HCT116 (cell line): ENCODE data around the gene GDNF. TPM values are rescaled to one million over a fixed set of nuclear protein-coding genes. Genes with fewer than 3 reads are reported as not detected.

ENCODE experiments used
- ATAC-seq: fragments of 200-7000 bp; cut with Tn5 transposase; 2 replicates; pipeline ENCODE4 v1.9.1; 2020; ENCODE audit warnings: mild to moderate bottlenecking, moderate library complexity
- BruUV-seq: library from RNA; stranded (reverse); fragments of 400-500 nt; replicated peaks from 2 replicates; lab custom pipeline; 2021; lab: Mats Ljungman, UMichigan
- CTCF ChIA-PET: fragments of 300-600 bp; sonication (Branson Sonifier 250); formaldehyde crosslinking; loops from one replicate; lab custom pipeline; 2021; ENCODE audit warnings: antibody characterized with exemption; lab: Charles Lee
- POLR2A ChIA-PET: fragments of 300-600, 350-600 bp; sonication (Branson Sonifier 250); formaldehyde crosslinking; loops from one replicate; lab custom pipeline; 2021; ENCODE audit warnings: antibody characterized with exemption; lab: Charles Lee
- RAD21 ChIA-PET, 2 experiments: fragments of 300-600 bp; sonication (Branson Sonifier 250); formaldehyde crosslinking; loops; one replicate each; lab custom pipeline; 2023; ENCODE audit warnings: low total read pairs in 2 of 2; ENCODE audit not compliant: uncharacterized antibody in 2 of 2, unreplicated experiment in 2 of 2, low non-redundant PET in 1 of 2; lab: Charles Lee
- DNase-seq: peaks from one replicate; pipeline ENCODE4 v3.0.0-alpha.2; 2010; ENCODE audit warnings: low read depth, low spot score
- H2AFZ ChIP-seq: fragments of 200-600 bp; shearing (Covaris generic), sonication (generic); 2 replicates; pipeline ENCODE4 v1.6.1; 2017; ENCODE audit warnings: low read depth, mixed run types, mixed read lengths, antibody characterized with exemption, low read length; ENCODE audit not compliant: poor library complexity, severe bottlenecking
- H3K27ac ChIP-seq: 2 replicates; pipeline ENCODE4 v1.5.1; 2012; ENCODE audit warnings: low read depth, low read length
- H3K27me3 ChIP-seq: fragments of 200-600 bp; sonication (generic); 2 replicates; pipeline ENCODE4 v1.6.1; 2016; ENCODE audit warnings: mixed run types, low read length, mixed read lengths; ENCODE audit not compliant: insufficient read depth
- H3K36me3 ChIP-seq, 2 experiments: fragments of 200-500 bp in 1 of 2; fragments of 200-600 bp in 1 of 2; sonication (Bioruptor generic) in 1 of 2; sonication (generic) in 1 of 2; 2 replicates each; pipeline versions ENCODE4 v1.5.1 to v1.6.1; 2014 to 2016; ENCODE audit warnings: low read length in 2 of 2, inconsistent platforms in 1 of 2, mixed read lengths in 1 of 2, mixed run types in 1 of 2; ENCODE audit not compliant: insufficient read depth in 2 of 2, control insufficient read depth in 1 of 2
- H3K4me1 ChIP-seq, 2 experiments: fragments of 200-600 bp in 1 of 2; sonication (generic) in 1 of 2; 2 replicates each; pipeline versions ENCODE4 v1.5.1 to v1.6.1; 2012 to 2017; ENCODE audit warnings: low read length in 2 of 2, inconsistent platforms in 1 of 2, mild to moderate bottlenecking in 1 of 2, mixed read lengths in 1 of 2, mixed run types in 1 of 2, moderate library complexity in 1 of 2; ENCODE audit not compliant: insufficient read depth in 2 of 2, control insufficient read depth in 1 of 2
- H3K4me2 ChIP-seq: fragments of 200-600 bp; sonication (generic); 2 replicates; pipeline ENCODE4 v1.6.1; 2017; ENCODE audit warnings: mixed run types, low read length, mixed read lengths
- H3K4me3 ChIP-seq, 2 experiments: fragments of 200-600 bp in 1 of 2; sonication (generic) in 1 of 2; replicated peaks in 1 of 2; 2 replicates each; pipeline ENCODE4 v1.5.1; 2011 to 2016; ENCODE audit warnings: low read length in 2 of 2, control low read depth in 1 of 2, low read depth in 1 of 2, mild to moderate bottlenecking in 1 of 2, mixed read lengths in 1 of 2, mixed run types in 1 of 2
- H3K79me2 ChIP-seq: fragments of 200-600 bp; sonication (generic); 2 replicates; pipeline ENCODE4 v1.6.1; 2017; ENCODE audit warnings: mild to moderate bottlenecking, mixed run types, low read length, moderate library complexity, mixed read lengths; ENCODE audit not compliant: insufficient read depth
- H3K9ac ChIP-seq: fragments of 200-600 bp; sonication (generic); 2 replicates; pipeline ENCODE4 v1.6.1; 2016; ENCODE audit warnings: low read length, mixed read lengths
- H3K9me2 ChIP-seq: fragments of 200-600 bp; sonication (generic), shearing (Covaris generic); 2 replicates; pipeline ENCODE4 v1.6.1; 2017; ENCODE audit warnings: mixed run types, mild to moderate bottlenecking, moderate library complexity; ENCODE audit not compliant: insufficient read depth
- H3K9me3 ChIP-seq, 2 experiments: fragments of 200-500 bp in 1 of 2; fragments of 200-600 bp in 1 of 2; sonication (Bioruptor generic) in 1 of 2; sonication (generic) in 1 of 2; 2 replicates each; pipeline ENCODE4 v1.6.1; 2014 to 2017; ENCODE audit warnings: low read length in 2 of 2, mixed read lengths in 2 of 2, inconsistent platforms in 1 of 2, low read depth in 1 of 2, mild to moderate bottlenecking in 1 of 2, mixed run types in 1 of 2, moderate library complexity in 1 of 2; ENCODE audit not compliant: control insufficient read depth in 1 of 2, insufficient read depth in 1 of 2
- H4K20me1 ChIP-seq: fragments of 200-600 bp; sonication (generic), shearing (Covaris generic); 2 replicates; pipeline ENCODE4 v1.6.1; 2017; ENCODE audit warnings: mixed run types, mild to moderate bottlenecking, moderate library complexity; ENCODE audit not compliant: insufficient read depth
- ATF3 ChIP-seq: IDR thresholded peaks from 2 replicates; pipeline ENCODE4 v1.6.1; 2012
- CBX3 ChIP-seq: IDR thresholded peaks from 2 replicates; pipeline ENCODE4 v1.6.1; 2012; ENCODE audit warnings: low read depth
- CEBPB ChIP-seq: IDR thresholded peaks from 2 replicates; pipeline ENCODE4 v1.6.1; 2012; ENCODE audit warnings: low read depth
- ELF1 ChIP-seq: IDR thresholded peaks from 2 replicates; pipeline ENCODE4 v1.6.1; 2012; ENCODE audit warnings: low read depth, borderline replicate concordance
- EZH2phosphoT487 ChIP-seq: fragments of 200-600 bp; IDR thresholded peaks from 2 replicates; pipeline ENCODE4 v1.6.1; 2018; ENCODE audit warnings: antibody characterized with exemption, borderline replicate concordance
- FOSL1 ChIP-seq: IDR thresholded peaks from 2 replicates; pipeline ENCODE4 v1.6.1; 2012; ENCODE audit warnings: low read depth
- JUND ChIP-seq: IDR thresholded peaks from 2 replicates; pipeline ENCODE4 v1.6.1; 2012
- POLR2A ChIP-seq: IDR thresholded peaks from 2 replicates; pipeline ENCODE4 v1.7.0; 2011; ENCODE audit warnings: borderline replicate concordance; ENCODE audit not compliant: insufficient read depth, insufficient read length; ENCODE audit errors: extremely low read depth
- POLR2AphosphoS5 ChIP-seq: IDR thresholded peaks from 2 replicates; pipeline ENCODE4 v1.6.1; 2011; ENCODE audit warnings: mild to moderate bottlenecking, low read depth, low read length, moderate library complexity
- RAD21 ChIP-seq: IDR thresholded peaks from 2 replicates; pipeline ENCODE4 v1.6.1; 2012; ENCODE audit warnings: low read depth, mild to moderate bottlenecking
- SIN3A ChIP-seq: IDR thresholded peaks from 2 replicates; pipeline ENCODE4 v1.6.1; 2012; ENCODE audit warnings: low read depth
- SP1 ChIP-seq: IDR thresholded peaks from 2 replicates; pipeline ENCODE4 v1.6.1; 2012; ENCODE audit warnings: low read depth
- SRF ChIP-seq: IDR thresholded peaks from 2 replicates; pipeline ENCODE4 v1.6.1; 2012; ENCODE audit warnings: low read depth
- TCF7L2 ChIP-seq: IDR thresholded peaks from 2 replicates; pipeline ENCODE4 v1.7.0; 2011; ENCODE audit warnings: borderline replicate concordance, inconsistent platforms; ENCODE audit not compliant: insufficient read depth, insufficient read length; ENCODE audit errors: extremely low read depth
- YY1 ChIP-seq: IDR thresholded peaks from 2 replicates; pipeline ENCODE4 v1.6.1; 2011; ENCODE audit warnings: low read length, low read depth, moderate library complexity, mild to moderate bottlenecking; ENCODE audit not compliant: insufficient replicate concordance; ENCODE audit errors: extremely low read depth
- ZFX ChIP-seq: fragments of 450-650 bp; IDR thresholded peaks from 2 replicates; pipeline ENCODE4 v1.6.1; 2017
- ZNF274 ChIP-seq: fragments of 200-500 bp; sonication (Bioruptor generic); IDR thresholded peaks from 2 replicates; pipeline ENCODE4 v1.6.1; 2014; ENCODE audit warnings: mild to moderate bottlenecking, low read depth, low read length, inconsistent platforms
- intact Hi-C: fragments of 100-400 bp; cut with micrococcal nuclease; formaldehyde crosslinking; loops from 2 replicates; pipeline ENCODE4 v1.10.0; 2022
- total RNA-seq: library from RNA; stranded (reverse); gene quantifications from one replicate; pipeline ENCODE4 v1.2.1, GENCODE V29; 2021; ENCODE audit not compliant: unreplicated experiment

The GDNF gene
- total RNA-seq, 1 experiment from 2014 or later, result not detected

- intact Hi-C loops, result no loop called here
- H4K20me1 ChIP-seq, result no peaks in the 10 kb centered on the region
- POLR2A ChIA-PET, result no interaction called here
- H3K27ac ChIP-seq, result no peak overlapping the region
- ATAC-seq, result no peak
- RAD21 ChIA-PET, result no interaction called here
- CTCF ChIA-PET, result no interaction called here
- no peaks in the 10 kb centered on the region for H3K79me2 ChIP-seq
- DNase-seq, result no peak
- no peaks in the 10 kb centered on the region for H3K9me2 ChIP-seq
- no peaks in the 10 kb centered on the region for H3K27me3 ChIP-seq
- H3K9me3 ChIP-seq, result no peaks in the 10 kb centered on the region
- no peak overlapping the region for H2AFZ ChIP-seq
- no peak overlapping the region for H3K4me2 ChIP-seq
- no peak overlapping the region for H3K9ac ChIP-seq
- no TSS peak for BruUV-seq
- H3K4me1 ChIP-seq, result peaks cover 5 to 8% of the 10 kb centered on the region in 2 experiments; a peak in 3 of 4 replicates
- TF ChIP-seq SP1 (no peak), FOSL1 (no peak), ZNF274 (no peak), ATF3 (no peak), ZFX (no peak), RAD21 (no peak), SIN3A (no peak), EZH2phosphoT487 (no peak), JUND (no peak), YY1 (no peak), POLR2A (no peak), CEBPB (no peak), SRF (no peak), TCF7L2 (no peak), ELF1 (no peak), POLR2AphosphoS5 (no peak), CBX3 (no peak)
- no peak overlapping the region for H3K4me3 ChIP-seq
- H3K36me3 ChIP-seq, result no peaks in the 10 kb centered on the region
Observed at GRCh38 chr5:37844009-37844408, 4.2 kb upstream of the GDNF start.
